HG03108 (cell line): Measurements from ENCODE around the gene RFX8.
"Not testable (repeated sequence)": the region's sequence is repeated elsewhere in the genome, so short reads cannot be mapped to it uniquely, and the experiment has no call there.

Experiments
- ATAC-seq: cut with Tn5 transposase; IDR thresholded peaks from one replicate; pipeline ENCODE4 v1.9.1; 2021; ENCODE audit warnings: moderate library complexity; ENCODE audit not compliant: unreplicated experiment

RFX8 gene

GRCh38 chr2:101442042-101442666 lies 32.8 kb downstream of the RFX8 start:
- ATAC-seq: no peak

- ATAC-seq: no peak
Measured at GRCh38 chr2:101440127-101440738, 34.7 kb downstream of the RFX8 start.

- no peak for ATAC-seq
Measured at GRCh38 chr2:101439716-101440115, 35.2 kb downstream of the RFX8 start.

GRCh38 chr2:101438555-101438954 lies 36.4 kb downstream of the RFX8 start:
- ATAC-seq: not testable (repeated sequence)

GRCh38 chr2:101435001-101435862 lies 39.7 kb downstream of the RFX8 start:
- no peak for ATAC-seq

GRCh38 chr2:101433465-101433864 lies 41.4 kb downstream of the RFX8 start:
- ATAC-seq: no peak

- no peak for ATAC-seq
Measured at GRCh38 chr2:101432411-101433181, 42.3 kb downstream of the RFX8 start.

- ATAC-seq: no peak
Measured at GRCh38 chr2:101431486-101431885, 43.4 kb downstream of the RFX8 start.

- ATAC-seq: no peak
Measured at GRCh38 chr2:101430156-101430555, 44.8 kb downstream of the RFX8 start.

GRCh38 chr2:101429453-101429852 lies 45.5 kb downstream of the RFX8 start:
- ATAC-seq: no peak

GRCh38 chr2:101428422-101429176 lies 46.3 kb downstream of the RFX8 start:
- no peak for ATAC-seq

GRCh38 chr2:101427743-101428142 lies 47.2 kb downstream of the RFX8 start:
- no peak for ATAC-seq

- no peak for ATAC-seq
Measured at GRCh38 chr2:101427240-101427639, 47.7 kb downstream of the RFX8 start.

- ATAC-seq: no peak
Measured at GRCh38 chr2:101426822-101427221, 48.1 kb downstream of the RFX8 start.

GRCh38 chr2:101420623-101421022 lies 54.3 kb downstream of the RFX8 start:
- no peak for ATAC-seq

- no peak for ATAC-seq
Measured at GRCh38 chr2:101419096-101419663, 55.7 kb downstream of the RFX8 start.

- ATAC-seq: no peak
Measured at GRCh38 chr2:101418460-101419095, 56.3 kb downstream of the RFX8 start.

- ATAC-seq: no peak
Measured at GRCh38 chr2:101416609-101417008, 58.3 kb downstream of the RFX8 start.

- no peak for ATAC-seq
Measured at GRCh38 chr2:101415884-101416283, 59.0 kb downstream of the RFX8 start.

- no peak for ATAC-seq
Measured at GRCh38 chr2:101415220-101415619, 59.7 kb downstream of the RFX8 start.
